Activated CD4-positive, alpha-beta memory T cell treated with anti-CD3 and anti-CD28 coated beads for 36 hours (primary cell): Measurements from ENCODE around the gene SMYD5. TPM values are rescaled to one million over a fixed set of nuclear protein-coding genes. Genes with fewer than 3 reads are reported as not detected.
A peak's percentile ranks its signal among the peaks of the same experiment; 100 is the strongest.

Experiments
- CTCF ChIA-PET: fragments of 350-600 bp; sonication (Branson Sonifier 250); formaldehyde crosslinking; loops from one replicate; lab custom pipeline; 2021; ENCODE audit warnings: antibody characterized with exemption, inconsistent platforms; lab: Charles Lee
- POLR2A ChIA-PET: fragments of 350-600 bp; sonication (Branson Sonifier 250); formaldehyde crosslinking; loops from one replicate; lab custom pipeline; 2021; ENCODE audit warnings: antibody characterized with exemption; lab: Charles Lee
- DNase-seq: peaks from one replicate; pipeline ENCODE4 v3.0.0-alpha.2; 2020
- H3K27ac Mint-ChIP-seq: one replicate; pipeline ENCODE4 v1.8.0; 2021; ENCODE audit warnings: mixed read lengths
- H3K27me3 Mint-ChIP-seq: one replicate; pipeline ENCODE4 v1.8.0; 2021; ENCODE audit warnings: mixed read lengths
- H3K36me3 Mint-ChIP-seq: one replicate; pipeline ENCODE4 v1.8.0; 2021; ENCODE audit warnings: mixed read lengths
- H3K4me1 Mint-ChIP-seq: one replicate; pipeline ENCODE4 v1.8.0; 2021; ENCODE audit warnings: low read depth, mixed read lengths
- H3K4me3 Mint-ChIP-seq: one replicate; pipeline ENCODE4 v1.8.0; 2021; ENCODE audit warnings: mild to moderate bottlenecking, mixed read lengths
- H3K9me3 Mint-ChIP-seq: one replicate; pipeline ENCODE4 v1.8.0; 2021; ENCODE audit warnings: mixed read lengths
- intact Hi-C: fragments of 100-400 bp; cut with micrococcal nuclease; formaldehyde crosslinking; loops from one replicate; pipeline ENCODE4 v1.15.1; 2023
- total RNA-seq, 2 experiments: library from RNA; stranded (reverse); gene quantifications; one replicate each; pipeline ENCODE4 v1.2.3, GENCODE V29; 2021

The SMYD5 gene
- total RNA-seq, 2 experiments from 2014 or later = 40.0 to 42.0 TPM

- DNase-seq = no peak
- no peaks in the 10 kb centered on the region for H3K36me3 Mint-ChIP-seq
- intact Hi-C loops = no loop called here
- no peak overlapping the region for H3K4me3 Mint-ChIP-seq
- H3K9me3 Mint-ChIP-seq = no peaks in the 10 kb centered on the region
- ChIA-PET CTCF (interaction anchor here (8.7 kb wide), 1 partner anchor 33 kb away, joined by 158 read pairs; no protein-coding TSS in a partner anchor), POLR2A (no interaction called here)
- peaks cover 24% of the 10 kb centered on the region for H3K27me3 Mint-ChIP-seq
- no peak overlapping the region for H3K27ac Mint-ChIP-seq
- H3K4me1 Mint-ChIP-seq = peaks cover 8% of the 10 kb centered on the region
Measured at GRCh38 chr2:73208258-73208657, 5.8 kb upstream of the SMYD5 start.

DNA sequence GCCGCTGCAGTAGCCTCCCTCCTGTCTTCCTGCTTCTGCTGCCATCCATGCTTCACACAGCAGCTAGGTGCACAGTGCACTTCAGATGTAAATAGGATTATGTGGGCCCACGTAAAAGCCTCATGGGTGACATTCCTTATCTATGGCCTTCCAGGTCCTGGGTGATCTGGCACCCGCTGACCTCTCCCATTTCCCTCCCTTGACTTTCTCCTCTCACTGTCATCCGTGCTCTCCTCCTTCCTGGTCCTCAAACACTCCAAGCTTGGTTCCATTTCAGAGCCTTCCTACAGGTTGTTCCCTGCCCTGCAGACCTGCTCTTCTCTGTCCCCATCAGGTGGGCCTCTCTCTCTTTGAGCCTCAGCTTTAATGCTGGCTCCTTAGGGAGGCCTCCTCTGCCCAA, 4.0 kb upstream of the SMYD5 start:
- no peak for DNase-seq
- CTCF ChIA-PET = interaction anchor here (0.6 to 8.7 kb wide), 2 partner anchors 34 to 316 kb away, joined by 4 to 158 read pairs; no protein-coding TSS in a partner anchor
- no peaks in the 10 kb centered on the region for H3K9me3 Mint-ChIP-seq
- intact Hi-C loops = loop anchor here (5.0 kb wide), 2 partner anchors 82 to 318 kb away; partner anchors contain the start of gene EGR4
- H3K4me3 Mint-ChIP-seq = no peak overlapping the region
- H3K36me3 Mint-ChIP-seq = no peaks in the 10 kb centered on the region
- H3K27me3 Mint-ChIP-seq = peaks cover 13% of the 10 kb centered on the region
- POLR2A ChIA-PET = no interaction called here
- H3K4me1 Mint-ChIP-seq = peaks cover 20% of the 10 kb centered on the region
- H3K27ac Mint-ChIP-seq = no peak overlapping the region

DNA sequence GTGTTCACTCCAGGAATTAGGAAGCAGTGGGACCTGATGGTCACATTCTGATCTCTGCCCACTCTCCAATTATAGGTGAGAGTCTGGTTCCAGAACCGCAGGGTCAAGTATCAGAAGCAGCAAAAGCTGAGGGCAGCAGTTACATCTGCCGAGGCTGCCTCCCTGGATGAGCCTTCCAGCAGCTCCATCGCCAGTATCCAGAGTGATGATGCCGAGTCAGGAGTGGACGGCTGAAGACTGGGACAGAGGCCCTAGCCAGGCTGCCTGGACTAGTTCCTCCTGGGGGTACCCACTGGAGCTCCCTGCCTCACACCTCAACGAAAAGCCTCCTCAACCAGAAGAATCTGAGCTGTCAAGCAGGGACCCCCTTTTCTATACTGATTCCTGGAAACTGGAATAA, 3.3 kb upstream of the SMYD5 start:
- Mint-ChIP-seq H3K4me1 (peaks cover 27% of the 10 kb centered on the region), H3K9me3 (no peaks in the 10 kb centered on the region), H3K4me3 (no peak overlapping the region), H3K36me3 (no peaks in the 10 kb centered on the region), H3K27me3 (peaks cover 11% of the 10 kb centered on the region), H3K27ac (no peak overlapping the region)
- DNase-seq = no peak
- ChIA-PET CTCF (interaction anchor here (1.1 to 8.7 kb wide), 2 partner anchors 31 to 35 kb away, joined by 3 to 158 read pairs; no protein-coding TSS in a partner anchor), POLR2A (no interaction called here)
- intact Hi-C loops = loop anchor here (5.0 kb wide), 2 partner anchors 82 to 318 kb away; partner anchors contain the start of gene EGR4

DNA sequence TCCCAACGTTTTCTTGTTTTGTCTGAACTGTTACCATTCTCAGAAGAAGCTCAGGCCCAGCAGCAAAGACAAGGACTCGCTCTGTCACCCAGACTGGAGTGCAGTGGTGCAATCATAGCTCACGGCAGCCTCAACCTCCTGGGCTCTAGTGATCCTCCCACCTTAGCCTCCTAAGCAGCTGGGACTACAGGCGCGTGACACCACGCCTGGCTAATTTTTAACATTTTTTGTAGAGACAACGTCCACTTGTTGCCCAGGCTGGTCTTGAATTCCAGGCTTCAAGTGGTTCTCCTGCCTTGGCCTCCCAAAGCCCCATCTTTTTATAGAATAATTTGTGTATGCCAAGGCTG, 2.0 kb upstream of the SMYD5 start:
- Mint-ChIP-seq H3K27me3 (peaks cover 5% of the 10 kb centered on the region), H3K9me3 (no peaks in the 10 kb centered on the region), H3K4me1 (peaks cover 34% of the 10 kb centered on the region), H3K4me3 (no peak overlapping the region), H3K36me3 (no peaks in the 10 kb centered on the region), H3K27ac (no peak overlapping the region)
- DNase-seq = no peak
- CTCF ChIA-PET = interaction anchor here (0.5 to 8.7 kb wide), 39 partner anchors 8 to 1373 kb away, joined by 3 to 158 read pairs (median 4); partner anchors contain the start of genes ALMS1, CCT7, NOTO and PRADC1
- POLR2A ChIA-PET = interaction anchor here (1.1 to 2.3 kb wide), 2 partner anchors 22 to 35 kb away, joined by 4 to 12 read pairs; partner anchors contain the start of genes CCT7 and PRADC1
- intact Hi-C loops = loop anchor here (1.0 to 5.0 kb wide), 5 partner anchors 35 to 320 kb away; partner anchors contain the start of genes EGR4 and RAB11FIP5

- Mint-ChIP-seq H3K4me3 (no peak overlapping the region), H3K9me3 (no peaks in the 10 kb centered on the region), H3K4me1 (peaks cover 39% of the 10 kb centered on the region), H3K36me3 (no peaks in the 10 kb centered on the region), H3K27me3 (peaks cover 5% of the 10 kb centered on the region), H3K27ac (no peak overlapping the region)
- peak; percentile 86 for DNase-seq
- POLR2A ChIA-PET = interaction anchor here (1.1 to 2.3 kb wide), 2 partner anchors 22 to 36 kb away, joined by 4 to 12 read pairs; partner anchors contain the start of genes CCT7 and PRADC1
- CTCF ChIA-PET = interaction anchor here (0.5 to 8.7 kb wide), 44 partner anchors 9 to 1373 kb away, joined by 3 to 158 read pairs (median 4); partner anchors contain the start of genes ALMS1, CCT7, FBXO41 and NOTO
- intact Hi-C loops = loop anchor here (1.0 to 5.0 kb wide), 5 partner anchors 35 to 320 kb away; partner anchors contain the start of genes EGR4 and RAB11FIP5
Measured at GRCh38 chr2:73212448-73213176, 1.4 kb upstream of the SMYD5 start.

DNA sequence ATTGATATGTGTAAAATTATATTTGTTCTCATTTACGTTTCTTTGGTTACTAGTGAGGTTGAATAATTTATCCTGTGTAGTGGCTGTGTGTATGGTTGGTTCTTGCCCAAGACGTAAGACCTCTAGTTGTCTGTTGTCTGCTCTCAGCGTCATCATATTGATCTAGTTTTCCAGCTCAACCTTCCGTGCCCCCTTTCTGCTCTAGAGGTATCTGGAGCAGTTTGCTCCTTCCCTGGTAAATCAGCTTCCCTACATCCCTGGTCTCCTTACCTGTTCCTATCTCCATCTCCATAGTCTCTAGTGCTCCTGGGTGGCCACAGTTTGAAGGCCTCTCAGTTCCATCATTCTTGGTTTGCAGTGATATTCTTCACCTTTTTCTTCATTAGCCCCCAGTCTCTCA, 1.2 kb downstream of the SMYD5 start:
- peaks cover 42% of the 10 kb centered on the region for H3K4me1 Mint-ChIP-seq
- CTCF ChIA-PET = interaction anchor here (0.9 to 1.6 kb wide), 4 partner anchors 18 to 75 kb away, joined by 3 to 16 read pairs (median 4); partner anchors contain the start of gene PRADC1
- no peaks in the 10 kb centered on the region for H3K9me3 Mint-ChIP-seq
- DNase-seq = no peak
- POLR2A ChIA-PET = interaction anchor here (1.2 to 5.1 kb wide), 3 partner anchors 10 to 19 kb away, joined by 3 to 32 read pairs (median 4); partner anchors contain the start of genes CCT7 and PRADC1
- intact Hi-C loops = no loop called here
- H3K36me3 Mint-ChIP-seq = peaks cover 5% of the 10 kb centered on the region
- no peaks in the 10 kb centered on the region for H3K27me3 Mint-ChIP-seq
- H3K4me3 Mint-ChIP-seq = peak overlapping the region; percentile 96
- H3K27ac Mint-ChIP-seq = peak overlapping the region; percentile 91

DNA sequence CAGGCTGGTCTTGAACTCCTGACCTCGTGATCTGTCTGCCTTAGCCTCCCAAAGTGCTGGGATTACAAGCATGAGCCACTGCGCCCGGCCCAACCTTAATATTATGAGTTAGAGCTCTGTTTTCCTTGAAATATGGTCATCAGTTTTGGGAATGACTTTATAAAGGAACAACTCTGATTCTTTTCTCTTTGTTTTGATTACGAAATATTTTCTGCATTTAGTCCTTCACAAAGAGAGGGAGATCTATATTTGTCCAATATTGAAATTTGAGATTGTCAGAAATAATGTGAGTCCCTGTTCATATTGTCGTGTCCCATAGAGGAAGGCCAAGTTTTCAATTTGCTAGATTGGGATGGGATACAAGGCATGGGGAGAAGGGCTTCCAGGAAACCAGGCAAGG, 3.1 kb downstream of the SMYD5 start:
- CTCF ChIA-PET = no interaction called here
- Mint-ChIP-seq H3K27me3 (no peaks in the 10 kb centered on the region), H3K27ac (no peak overlapping the region), H3K9me3 (no peaks in the 10 kb centered on the region), H3K4me1 (peaks cover 41% of the 10 kb centered on the region), H3K4me3 (no peak overlapping the region), H3K36me3 (peaks cover 12% of the 10 kb centered on the region)
- intact Hi-C loops = no loop called here
- POLR2A ChIA-PET = interaction anchor here (5.1 kb wide), 1 partner anchor 17 kb away, joined by 32 read pairs; the partner anchor contains the start of genes CCT7 and PRADC1
- DNase-seq = no peak

DNA sequence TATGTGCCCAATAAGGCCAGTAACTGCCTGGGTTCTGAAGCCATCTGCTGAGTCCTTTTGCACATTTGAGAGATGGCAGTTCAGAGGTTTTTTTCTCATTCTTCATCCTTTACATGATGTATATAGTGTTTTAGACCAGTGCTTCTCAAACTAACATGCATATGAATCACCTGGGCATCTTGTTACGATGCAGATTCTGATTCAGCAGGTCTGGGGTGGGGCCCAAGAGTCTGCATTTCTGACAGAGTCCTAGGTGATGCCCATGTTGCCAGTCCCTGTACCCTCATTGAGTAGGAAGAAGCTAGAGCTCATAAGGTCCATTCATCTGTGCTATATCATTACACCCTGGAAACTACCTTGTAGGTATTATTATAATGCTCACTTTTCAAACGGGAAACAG, 3.8 kb downstream of the SMYD5 start:
- Mint-ChIP-seq H3K9me3 (no peaks in the 10 kb centered on the region), H3K4me1 (peaks cover 38% of the 10 kb centered on the region), H3K4me3 (no peak overlapping the region), H3K36me3 (peaks cover 13% of the 10 kb centered on the region), H3K27me3 (no peaks in the 10 kb centered on the region), H3K27ac (no peak overlapping the region)
- ChIA-PET POLR2A (interaction anchor here (5.1 kb wide), 1 partner anchor 16 kb away, joined by 32 read pairs; the partner anchor contains the start of genes CCT7 and PRADC1), CTCF (interaction anchor here (1.0 kb wide), 1 partner anchor 40 kb away, joined by 3 read pairs; no protein-coding TSS in a partner anchor)
- no peak for DNase-seq
- intact Hi-C loops = no loop called here

DNA sequence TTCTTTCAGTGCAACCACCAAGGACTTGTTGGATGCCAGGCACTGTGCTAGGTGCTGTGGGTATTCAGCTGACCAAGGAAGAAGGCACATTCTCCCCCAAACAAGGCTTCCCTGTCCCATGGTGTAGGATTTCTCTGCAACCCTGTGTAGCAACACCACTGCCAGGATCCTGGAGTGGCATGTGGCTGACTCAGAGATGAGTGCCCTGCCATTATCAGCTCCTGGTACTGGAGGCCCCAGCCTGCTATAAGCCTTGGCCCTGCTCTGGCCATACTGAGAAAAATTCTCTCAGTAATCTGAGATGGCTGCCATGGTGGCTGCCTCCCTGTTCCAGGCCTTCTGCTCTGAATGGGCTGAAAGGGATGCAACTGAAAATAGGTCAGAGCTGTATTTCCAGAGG, 4.3 kb downstream of the SMYD5 start:
- Mint-ChIP-seq H3K27me3 (no peaks in the 10 kb centered on the region), H3K36me3 (peaks cover 13% of the 10 kb centered on the region), H3K9me3 (no peaks in the 10 kb centered on the region), H3K4me3 (no peak overlapping the region), H3K4me1 (peaks cover 34% of the 10 kb centered on the region), H3K27ac (no peak overlapping the region)
- intact Hi-C loops = no loop called here
- POLR2A ChIA-PET = interaction anchor here (5.1 kb wide), 1 partner anchor 16 kb away, joined by 32 read pairs; the partner anchor contains the start of genes CCT7 and PRADC1
- CTCF ChIA-PET = interaction anchor here (1.0 kb wide), 1 partner anchor 41 kb away, joined by 3 read pairs; no protein-coding TSS in a partner anchor
- no peak for DNase-seq

DNA sequence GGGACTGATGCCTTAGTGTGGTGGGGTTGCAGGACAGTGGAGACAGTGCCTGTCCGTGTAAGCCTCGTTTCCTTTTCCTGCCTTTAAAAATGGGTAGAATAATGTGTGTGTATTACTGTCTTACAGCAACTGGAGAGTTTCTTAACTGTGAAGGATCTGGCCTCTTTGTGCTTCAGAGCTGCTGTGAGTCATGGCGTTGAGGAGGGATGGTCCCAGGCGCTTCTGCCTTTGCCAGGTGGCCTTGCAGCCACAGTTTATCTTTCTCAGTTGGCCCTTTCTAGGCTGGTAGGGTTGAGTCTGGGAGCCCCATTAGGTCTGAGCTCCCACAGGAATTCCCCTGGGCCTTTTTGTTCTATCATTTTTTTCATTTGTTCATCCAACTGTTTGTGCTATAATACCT, 9.8 kb downstream of the SMYD5 start:
- Mint-ChIP-seq H3K4me3 (no peak overlapping the region), H3K4me1 (no peaks in the 10 kb centered on the region), H3K36me3 (peaks cover 20% of the 10 kb centered on the region), H3K27me3 (no peaks in the 10 kb centered on the region), H3K9me3 (no peaks in the 10 kb centered on the region), H3K27ac (no peak overlapping the region)
- no peak for DNase-seq
- intact Hi-C loops = no loop called here
- ChIA-PET POLR2A (no interaction called here), CTCF (interaction anchor here (1.1 to 3.4 kb wide), 2 partner anchors 11 to 46 kb away, joined by 3 to 15 read pairs; no protein-coding TSS in a partner anchor)

- intact Hi-C loops = no loop called here
- Mint-ChIP-seq H3K27me3 (no peaks in the 10 kb centered on the region), H3K36me3 (peaks cover 15% of the 10 kb centered on the region), H3K4me1 (no peaks in the 10 kb centered on the region), H3K4me3 (no peak overlapping the region), H3K9me3 (no peaks in the 10 kb centered on the region), H3K27ac (no peak overlapping the region)
- POLR2A ChIA-PET = interaction anchor here (1.0 to 1.3 kb wide), 2 partner anchors 9 to 11 kb away, joined by 3 to 4 read pairs; partner anchors contain the start of gene CCT7
- CTCF ChIA-PET = interaction anchor here (2.6 kb wide), 1 partner anchor 13 kb away, joined by 10 read pairs; no protein-coding TSS in a partner anchor
- no peak for DNase-seq
Measured at GRCh38 chr2:73225513-73226360, 11.7 kb downstream of the SMYD5 start.
